ENCODE data around the gene INTS1.

The INTS1 gene

GRCh38 chr7:1421946-1422345, 82.2 kb downstream of the INTS1 start:
- in situ Hi-C loops (cut with HindIII; ENCODE audit: low pct_ligation_motif_present, low sequenced_read_pairs) = no loop called here
- no peaks in the 10 kb centered on the region for H3K36me3 ChIP-seq (replicated peaks)
- no peak for TF ChIP-seq CTCF (IDR thresholded peaks at IDR 0.05; ENCODE audit: low read depth, low read length, missing control alignments)

GRCh38 chr7:1421020-1421790, 83.0 kb downstream of the INTS1 start:
- in situ Hi-C loops (cut with HindIII; ENCODE audit: low pct_ligation_motif_present, low sequenced_read_pairs) = no loop called here
- H3K27ac ChIP-seq = no peak overlapping the region
- no peaks in the 10 kb centered on the region for H3K36me3 ChIP-seq (replicated peaks)
- peaks cover 13% of the 10 kb centered on the region for H3K27me3 ChIP-seq (replicated peaks)
- TF ChIP-seq CTCF (IDR thresholded peaks at IDR 0.05; ENCODE audit: low read depth, low read length, missing control alignments) = no peak
- H3K4me3 ChIP-seq (ENCODE audit: low read depth, low read length) = no peak overlapping the region
- DNase-seq = no peak

More at GRCh38 chr7:1421946-1422345, 82.2 kb downstream of the INTS1 start:
- no peak overlapping the region for H3K4me3 ChIP-seq (ENCODE audit: low read depth, low read length)
- peaks cover 13% of the 10 kb centered on the region for H3K27me3 ChIP-seq (replicated peaks)
- no peak overlapping the region for H3K27ac ChIP-seq
- no peak for DNase-seq
